ENCODE data around the gene OR6K2.
"Not testable (repeated sequence)": the region's sequence is repeated elsewhere in the genome, so short reads cannot be mapped to it uniquely, and the experiment has no call there.

The OR6K2 gene

GRCh38 chr1:158700552-158700951 is at the start of gene OR6K2:
TSS of gene OR6K2 (minus strand) at chr1:158700652. CDS start at chr1:158700652, 0 bp downstream.
- no peak for DNase-seq (ENCODE audit: low read depth)

- no peak for DNase-seq (ENCODE audit: low read depth)
These were observed 35.4 kb upstream of the OR6K2 start for GRCh38 chr1:158735848-158736247.

GRCh38 chr1:158732524-158732923 is 32.1 kb upstream of the OR6K2 start:
- DNase-seq (ENCODE audit: low read depth), result no peak

- DNase-seq (ENCODE audit: low read depth), result no peak
These were observed 31.3 kb upstream of the OR6K2 start for GRCh38 chr1:158731707-158732106.

- no peak for DNase-seq (ENCODE audit: low read depth)
These were observed 30.0 kb upstream of the OR6K2 start for GRCh38 chr1:158730453-158730852.

- no peak for DNase-seq (ENCODE audit: low read depth)
These were observed 28.2 kb upstream of the OR6K2 start for GRCh38 chr1:158728510-158729225.

GRCh38 chr1:158724442-158724841 is 24.0 kb upstream of the OR6K2 start:
- no peak for DNase-seq (ENCODE audit: low read depth)

GRCh38 chr1:158720620-158721019 is 20.2 kb upstream of the OR6K2 start, which contains the start of gene OR6K3:
TSS of gene OR6K3 (minus strand) at chr1:158720720. CDS start at chr1:158718115, 2,605 bp downstream.
- no peak for DNase-seq (ENCODE audit: low read depth)

GRCh38 chr1:158719664-158720063 is 19.2 kb upstream of the OR6K2 start:
- no peak for DNase-seq (ENCODE audit: low read depth)

- no peak for DNase-seq (ENCODE audit: low read depth)
These were observed 16.9 kb upstream of the OR6K2 start for GRCh38 chr1:158717344-158717743.

- DNase-seq (ENCODE audit: low read depth), result no peak
These were observed 15.9 kb upstream of the OR6K2 start for GRCh38 chr1:158716335-158716734.

- DNase-seq (ENCODE audit: low read depth), result no peak
These were observed 14.3 kb upstream of the OR6K2 start for GRCh38 chr1:158714754-158715153.

- DNase-seq (ENCODE audit: low read depth), result no peak
These were observed 10.6 kb upstream of the OR6K2 start for GRCh38 chr1:158711098-158711497.

- DNase-seq (ENCODE audit: low read depth), result no peak
These were observed 5.6 kb upstream of the OR6K2 start for GRCh38 chr1:158706096-158706495.

GRCh38 chr1:158694596-158694995 is 5.9 kb downstream of the OR6K2 start:
- no peak for DNase-seq (ENCODE audit: low read depth)

GRCh38 chr1:158692356-158692755 is 8.1 kb downstream of the OR6K2 start:
- DNase-seq (ENCODE audit: low read depth), result no peak

GRCh38 chr1:158691907-158692306 is 8.5 kb downstream of the OR6K2 start:
- DNase-seq (ENCODE audit: low read depth), result no peak

GRCh38 chr1:158691149-158691548 is 9.3 kb downstream of the OR6K2 start:
- DNase-seq (ENCODE audit: low read depth), result not testable (repeated sequence)

- DNase-seq (ENCODE audit: low read depth), result no peak
These were observed 10.6 kb downstream of the OR6K2 start for GRCh38 chr1:158689875-158690274.

- DNase-seq (ENCODE audit: low read depth), result no peak
These were observed 11.3 kb downstream of the OR6K2 start for GRCh38 chr1:158689110-158689509.

- not testable (repeated sequence) for DNase-seq (ENCODE audit: low read depth)
These were observed 12.1 kb downstream of the OR6K2 start for GRCh38 chr1:158688343-158688742.

GRCh38 chr1:158687037-158687436 is 13.4 kb downstream of the OR6K2 start:
- no peak for DNase-seq (ENCODE audit: low read depth)

GRCh38 chr1:158686111-158687009 is 14.1 kb downstream of the OR6K2 start, which contains the start of gene SPTA1:
TSS of gene SPTA1 (minus strand) at chr1:158686715. CDS start at chr1:158686517, 198 bp downstream.
- no peak for DNase-seq (ENCODE audit: low read depth)

Measured in stimulated activated CD8-positive, alpha-beta memory T cell treated with anti-CD3 and anti-CD28 coated beads, Interleukin-12 subunit alpha, Interleukin-12 subunit beta, amount 100 ng/mL, for 4 hours (primary cell).